ENCODE data around the gene CRB1.

GRCh38 chr1:197400522-197400902 lies 132.5 kb downstream of the CRB1 start:
- TF ChIP-seq CTCF (conservative IDR thresholded peaks at IDR 0.05; ENCODE audit: low read length) (no peak), EZH2phosphoT487 (IDR thresholded peaks at IDR 0.05; ENCODE audit: borderline replicate concordance) (no peak)

All from Loucy (cell line).